GM23248 (cell line): Measurements from ENCODE around the gene AOPEP.

Experiments
- EZH2 ChIP-seq: fragments of 200-600 bp; sonication (generic); IDR thresholded peaks from 2 replicates; pipeline ENCODE4 v1.6.1; 2018; ENCODE audit warnings: antibody characterized with exemption, mild to moderate bottlenecking; ENCODE audit not compliant: insufficient read depth, poor library complexity, severe bottlenecking
- EZH2phosphoT487 ChIP-seq: fragments of 200-600 bp; sonication (generic); IDR thresholded peaks from 2 replicates; pipeline ENCODE4 v1.6.1; 2018; ENCODE audit warnings: antibody characterized with exemption, moderate library complexity, mild to moderate bottlenecking, low read depth; ENCODE audit not compliant: insufficient read depth

- TF ChIP-seq EZH2 = no peak
- no peak for TF ChIP-seq EZH2phosphoT487
Observed at GRCh38 chr9:94995048-94995693, 268.7 kb downstream of the AOPEP start.
